Astrocyte (in vitro differentiated cells and primary cell): ENCODE results near the gene MZB1.

Experiments used
- CTCF ChIP-seq: IDR thresholded peaks from 2 replicates; pipeline ENCODE4 v1.5.1; 2011; ENCODE audit warnings: low read depth, mild to moderate bottlenecking, inconsistent platforms, low read length, moderate library complexity; ENCODE audit not compliant: insufficient read depth
- EZH2 ChIP-seq: IDR thresholded peaks from 2 replicates; pipeline ENCODE4 v1.6.1; 2012; ENCODE audit warnings: mild to moderate bottlenecking, low read length, inconsistent platforms; ENCODE audit not compliant: insufficient read depth

- TF ChIP-seq CTCF (peak; percentile 52), EZH2 (no peak)
Observed at GRCh38 chr5:139341689-139342422, 47.9 kb downstream of the MZB1 start, which contains the start of gene PAIP2.
